HCT116 (cell line): ENCODE results near the gene CHAC1. TPM values are rescaled to one million over a fixed set of nuclear protein-coding genes. Genes with fewer than 3 reads are reported as not detected.

Experiments used
- ATAC-seq: fragments of 200-7000 bp; cut with Tn5 transposase; 2 replicates; pipeline ENCODE4 v1.9.1; 2020; ENCODE audit warnings: mild to moderate bottlenecking, moderate library complexity
- BruUV-seq: library from RNA; stranded (reverse); fragments of 400-500 nt; replicated peaks from 2 replicates; lab custom pipeline; 2021; lab: Mats Ljungman, UMichigan
- CTCF ChIA-PET: fragments of 300-600 bp; sonication (Branson Sonifier 250); formaldehyde crosslinking; loops from one replicate; lab custom pipeline; 2021; ENCODE audit warnings: antibody characterized with exemption; lab: Charles Lee
- POLR2A ChIA-PET: fragments of 300-600, 350-600 bp; sonication (Branson Sonifier 250); formaldehyde crosslinking; loops from one replicate; lab custom pipeline; 2021; ENCODE audit warnings: antibody characterized with exemption; lab: Charles Lee
- RAD21 ChIA-PET, 2 experiments: fragments of 300-600 bp; sonication (Branson Sonifier 250); formaldehyde crosslinking; loops; one replicate each; lab custom pipeline; 2023; ENCODE audit warnings: low total read pairs in 2 of 2; ENCODE audit not compliant: uncharacterized antibody in 2 of 2, unreplicated experiment in 2 of 2, low non-redundant PET in 1 of 2; lab: Charles Lee
- DNase-seq: peaks from one replicate; pipeline ENCODE4 v3.0.0-alpha.2; 2010; ENCODE audit warnings: low read depth, low spot score
- H2AFZ ChIP-seq: fragments of 200-600 bp; shearing (Covaris generic), sonication (generic); 2 replicates; pipeline ENCODE4 v1.6.1; 2017; ENCODE audit warnings: low read depth, mixed run types, mixed read lengths, antibody characterized with exemption, low read length; ENCODE audit not compliant: poor library complexity, severe bottlenecking
- H3K27ac ChIP-seq: 2 replicates; pipeline ENCODE4 v1.5.1; 2012; ENCODE audit warnings: low read depth, low read length
- H3K27me3 ChIP-seq: fragments of 200-600 bp; sonication (generic); 2 replicates; pipeline ENCODE4 v1.6.1; 2016; ENCODE audit warnings: mixed run types, low read length, mixed read lengths; ENCODE audit not compliant: insufficient read depth
- H3K36me3 ChIP-seq, 2 experiments: fragments of 200-500 bp in 1 of 2; fragments of 200-600 bp in 1 of 2; sonication (Bioruptor generic) in 1 of 2; sonication (generic) in 1 of 2; 2 replicates each; pipeline versions ENCODE4 v1.5.1 to v1.6.1; 2014 to 2016; ENCODE audit warnings: low read length in 2 of 2, inconsistent platforms in 1 of 2, mixed read lengths in 1 of 2, mixed run types in 1 of 2; ENCODE audit not compliant: insufficient read depth in 2 of 2, control insufficient read depth in 1 of 2
- H3K4me1 ChIP-seq, 2 experiments: fragments of 200-600 bp in 1 of 2; sonication (generic) in 1 of 2; 2 replicates each; pipeline versions ENCODE4 v1.5.1 to v1.6.1; 2012 to 2017; ENCODE audit warnings: low read length in 2 of 2, inconsistent platforms in 1 of 2, mild to moderate bottlenecking in 1 of 2, mixed read lengths in 1 of 2, mixed run types in 1 of 2, moderate library complexity in 1 of 2; ENCODE audit not compliant: insufficient read depth in 2 of 2, control insufficient read depth in 1 of 2
- H3K4me2 ChIP-seq: fragments of 200-600 bp; sonication (generic); 2 replicates; pipeline ENCODE4 v1.6.1; 2017; ENCODE audit warnings: mixed run types, low read length, mixed read lengths
- H3K4me3 ChIP-seq, 2 experiments: fragments of 200-600 bp in 1 of 2; sonication (generic) in 1 of 2; replicated peaks in 1 of 2; 2 replicates each; pipeline ENCODE4 v1.5.1; 2011 to 2016; ENCODE audit warnings: low read length in 2 of 2, control low read depth in 1 of 2, low read depth in 1 of 2, mild to moderate bottlenecking in 1 of 2, mixed read lengths in 1 of 2, mixed run types in 1 of 2
- H3K79me2 ChIP-seq: fragments of 200-600 bp; sonication (generic); 2 replicates; pipeline ENCODE4 v1.6.1; 2017; ENCODE audit warnings: mild to moderate bottlenecking, mixed run types, low read length, moderate library complexity, mixed read lengths; ENCODE audit not compliant: insufficient read depth
- H3K9ac ChIP-seq: fragments of 200-600 bp; sonication (generic); 2 replicates; pipeline ENCODE4 v1.6.1; 2016; ENCODE audit warnings: low read length, mixed read lengths
- H3K9me2 ChIP-seq: fragments of 200-600 bp; sonication (generic), shearing (Covaris generic); 2 replicates; pipeline ENCODE4 v1.6.1; 2017; ENCODE audit warnings: mixed run types, mild to moderate bottlenecking, moderate library complexity; ENCODE audit not compliant: insufficient read depth
- H3K9me3 ChIP-seq, 2 experiments: fragments of 200-500 bp in 1 of 2; fragments of 200-600 bp in 1 of 2; sonication (Bioruptor generic) in 1 of 2; sonication (generic) in 1 of 2; 2 replicates each; pipeline ENCODE4 v1.6.1; 2014 to 2017; ENCODE audit warnings: low read length in 2 of 2, mixed read lengths in 2 of 2, inconsistent platforms in 1 of 2, low read depth in 1 of 2, mild to moderate bottlenecking in 1 of 2, mixed run types in 1 of 2, moderate library complexity in 1 of 2; ENCODE audit not compliant: control insufficient read depth in 1 of 2, insufficient read depth in 1 of 2
- H4K20me1 ChIP-seq: fragments of 200-600 bp; sonication (generic), shearing (Covaris generic); 2 replicates; pipeline ENCODE4 v1.6.1; 2017; ENCODE audit warnings: mixed run types, mild to moderate bottlenecking, moderate library complexity; ENCODE audit not compliant: insufficient read depth
- CBX3 ChIP-seq: IDR thresholded peaks from 2 replicates; pipeline ENCODE4 v1.6.1; 2012; ENCODE audit warnings: low read depth
- CEBPB ChIP-seq: IDR thresholded peaks from 2 replicates; pipeline ENCODE4 v1.6.1; 2012; ENCODE audit warnings: low read depth
- SIN3A ChIP-seq: IDR thresholded peaks from 2 replicates; pipeline ENCODE4 v1.6.1; 2012; ENCODE audit warnings: low read depth
- ZNF274 ChIP-seq: fragments of 200-500 bp; sonication (Bioruptor generic); IDR thresholded peaks from 2 replicates; pipeline ENCODE4 v1.6.1; 2014; ENCODE audit warnings: mild to moderate bottlenecking, low read depth, low read length, inconsistent platforms
- intact Hi-C: fragments of 100-400 bp; cut with micrococcal nuclease; formaldehyde crosslinking; loops from 2 replicates; pipeline ENCODE4 v1.10.0; 2022
- total RNA-seq: library from RNA; stranded (reverse); gene quantifications from one replicate; pipeline ENCODE4 v1.2.1, GENCODE V29; 2021; ENCODE audit not compliant: unreplicated experiment
- TF ChIP-seq, protein P1 (sequence below): IDR thresholded peaks from 2 replicates; pipeline ENCODE4 v1.6.1; 2012; ENCODE audit warnings: low read depth
- TF ChIP-seq, protein P2 (sequence below): IDR thresholded peaks from 2 replicates; pipeline ENCODE4 v1.6.1; 2011; ENCODE audit warnings: mild to moderate bottlenecking, low read length, moderate library complexity; ENCODE audit not compliant: insufficient replicate concordance; ENCODE audit errors: extremely low read depth

CHAC1 gene
- total RNA-seq, 1 experiment from 2014 or later = 58.9 TPM

DNA sequence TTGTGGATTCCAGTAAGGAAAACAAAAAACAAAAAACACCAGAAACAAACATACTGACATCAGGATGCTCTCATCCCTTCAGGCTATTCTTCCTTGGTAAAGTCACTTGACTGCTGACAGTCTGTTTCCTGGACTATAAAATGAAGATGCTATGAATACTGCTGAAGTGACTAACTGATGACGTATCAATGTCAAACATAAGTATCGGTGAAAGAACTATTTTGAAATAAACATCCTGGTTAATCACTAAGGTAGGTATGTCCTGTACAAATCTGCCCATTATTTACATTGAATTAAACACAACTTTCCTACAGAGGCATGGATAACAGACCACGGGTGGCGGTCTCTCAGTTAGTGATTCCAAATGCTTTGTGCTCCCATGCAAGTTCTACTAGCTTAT lies 45.9 kb downstream of the CHAC1 start:
- no TSS peak for BruUV-seq
- Histone ChIP-seq H4K20me1 (no peaks in the 10 kb centered on the region), H3K36me3 (peaks cover 9 to 35% of the 10 kb centered on the region in 2 experiments; a peak in 2 of 4 replicates), H3K4me3 (no peak overlapping the region), H3K27me3 (no peaks in the 10 kb centered on the region), H2AFZ (no peak overlapping the region), H3K4me1 (peaks cover 0 to 7% of the 10 kb centered on the region in 2 experiments; a peak in 1 of 4 replicates), H3K9me2 (no peaks in the 10 kb centered on the region), H3K4me2 (no peak overlapping the region), H3K79me2 (no peaks in the 10 kb centered on the region), H3K9me3 (no peaks in the 10 kb centered on the region), H3K9ac (no peak overlapping the region), H3K27ac (no peak overlapping the region)
- ChIA-PET RAD21 (no interaction called here), POLR2A (no interaction called here), CTCF (no interaction called here)
- DNase-seq = no peak
- intact Hi-C loops = no loop called here
- no peak for ATAC-seq
- TF ChIP-seq CBX3 (no peak), ZNF274 (no peak), SIN3A (no peak), CEBPB (no peak)
- TF ChIP-seq, protein P1, sequence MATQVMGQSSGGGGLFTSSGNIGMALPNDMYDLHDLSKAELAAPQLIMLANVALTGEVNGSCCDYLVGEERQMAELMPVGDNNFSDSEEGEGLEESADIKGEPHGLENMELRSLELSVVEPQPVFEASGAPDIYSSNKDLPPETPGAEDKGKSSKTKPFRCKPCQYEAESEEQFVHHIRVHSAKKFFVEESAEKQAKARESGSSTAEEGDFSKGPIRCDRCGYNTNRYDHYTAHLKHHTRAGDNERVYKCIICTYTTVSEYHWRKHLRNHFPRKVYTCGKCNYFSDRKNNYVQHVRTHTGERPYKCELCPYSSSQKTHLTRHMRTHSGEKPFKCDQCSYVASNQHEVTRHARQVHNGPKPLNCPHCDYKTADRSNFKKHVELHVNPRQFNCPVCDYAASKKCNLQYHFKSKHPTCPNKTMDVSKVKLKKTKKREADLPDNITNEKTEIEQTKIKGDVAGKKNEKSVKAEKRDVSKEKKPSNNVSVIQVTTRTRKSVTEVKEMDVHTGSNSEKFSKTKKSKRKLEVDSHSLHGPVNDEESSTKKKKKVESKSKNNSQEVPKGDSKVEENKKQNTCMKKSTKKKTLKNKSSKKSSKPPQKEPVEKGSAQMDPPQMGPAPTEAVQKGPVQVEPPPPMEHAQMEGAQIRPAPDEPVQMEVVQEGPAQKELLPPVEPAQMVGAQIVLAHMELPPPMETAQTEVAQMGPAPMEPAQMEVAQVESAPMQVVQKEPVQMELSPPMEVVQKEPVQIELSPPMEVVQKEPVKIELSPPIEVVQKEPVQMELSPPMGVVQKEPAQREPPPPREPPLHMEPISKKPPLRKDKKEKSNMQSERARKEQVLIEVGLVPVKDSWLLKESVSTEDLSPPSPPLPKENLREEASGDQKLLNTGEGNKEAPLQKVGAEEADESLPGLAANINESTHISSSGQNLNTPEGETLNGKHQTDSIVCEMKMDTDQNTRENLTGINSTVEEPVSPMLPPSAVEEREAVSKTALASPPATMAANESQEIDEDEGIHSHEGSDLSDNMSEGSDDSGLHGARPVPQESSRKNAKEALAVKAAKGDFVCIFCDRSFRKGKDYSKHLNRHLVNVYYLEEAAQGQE = no peak
- TF ChIP-seq, protein P2, sequence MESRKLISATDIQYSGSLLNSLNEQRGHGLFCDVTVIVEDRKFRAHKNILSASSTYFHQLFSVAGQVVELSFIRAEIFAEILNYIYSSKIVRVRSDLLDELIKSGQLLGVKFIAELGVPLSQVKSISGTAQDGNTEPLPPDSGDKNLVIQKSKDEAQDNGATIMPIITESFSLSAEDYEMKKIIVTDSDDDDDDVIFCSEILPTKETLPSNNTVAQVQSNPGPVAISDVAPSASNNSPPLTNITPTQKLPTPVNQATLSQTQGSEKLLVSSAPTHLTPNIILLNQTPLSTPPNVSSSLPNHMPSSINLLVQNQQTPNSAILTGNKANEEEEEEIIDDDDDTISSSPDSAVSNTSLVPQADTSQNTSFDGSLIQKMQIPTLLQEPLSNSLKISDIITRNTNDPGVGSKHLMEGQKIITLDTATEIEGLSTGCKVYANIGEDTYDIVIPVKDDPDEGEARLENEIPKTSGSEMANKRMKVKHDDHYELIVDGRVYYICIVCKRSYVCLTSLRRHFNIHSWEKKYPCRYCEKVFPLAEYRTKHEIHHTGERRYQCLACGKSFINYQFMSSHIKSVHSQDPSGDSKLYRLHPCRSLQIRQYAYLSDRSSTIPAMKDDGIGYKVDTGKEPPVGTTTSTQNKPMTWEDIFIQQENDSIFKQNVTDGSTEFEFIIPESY = no peak
